ENCODE measurements around the gene CMBL. TPM values are rescaled to one million over a fixed set of nuclear protein-coding genes. Genes with fewer than 3 reads are reported as not detected.

Gene CMBL
- total RNA-seq, 1 experiment from 2014 or later, result 12.6 TPM

- peak overlapping the region; percentile 51 for H3K9ac ChIP-seq (ENCODE audit: extremely low read depth, insufficient read length, low read length)
- H4K5ac ChIP-seq (ENCODE audit: insufficient read length, low read depth, low read length), result no peak overlapping the region
- peak; percentile 30; the same call in 2 of the 3 replicates for TF ChIP-seq CTCF (conservative IDR thresholded peaks at IDR 0.05)
- peaks cover 10% of the 10 kb centered on the region for H3K23me2 ChIP-seq (ENCODE audit: insufficient read length, low read depth, low read length, poor library complexity, severe bottlenecking)
- no peaks in the 10 kb centered on the region for H3K79me2 ChIP-seq (ENCODE audit: insufficient read depth, low read length)
- H3K79me1 ChIP-seq (ENCODE audit: insufficient read depth, low read depth, low read length, poor library complexity, severe bottlenecking), result no peaks in the 10 kb centered on the region
- Mint-ChIP-seq H3K27ac (peak overlapping the region in 1 of 3 experiments; percentile 12; a peak in 1 of 7 replicates), H3K9me3 (no peaks in the 10 kb centered on the region), H3K4me1 (no peaks in the 10 kb centered on the region; a peak in 2 of 4 replicates), H3K4me3 (peak overlapping the region; percentile 77 to 90), H3K36me3 (ENCODE audit: insufficient read depth in 1 of 3, low read depth in 3 of 3) (no peaks in the 10 kb centered on the region; a peak in 1 of 7 replicates), H3K27me3 (ENCODE audit: low read depth) (peaks cover 74% of the 10 kb centered on the region)
- no peak overlapping the region for H3K18ac ChIP-seq (ENCODE audit: insufficient read length, low read depth, low read length)
- peaks cover 36% of the 10 kb centered on the region; the same call in 1 of the 2 replicates for H3K27me3 ChIP-seq (ENCODE audit: insufficient read depth, low read length)
- no peak overlapping the region for H3K23ac ChIP-seq (ENCODE audit: insufficient read length, low read depth, low read length)
- H3K4ac ChIP-seq (ENCODE audit: low read depth, low read length), result no peak overlapping the region
- no peak overlapping the region for H4K91ac ChIP-seq (ENCODE audit: insufficient read length, low read depth, low read length)
- no peak overlapping the region for H2AK5ac ChIP-seq (ENCODE audit: insufficient read length, low read length)
- no peak overlapping the region for H2BK15ac ChIP-seq (ENCODE audit: low read depth, low read length)
- H4K8ac ChIP-seq (replicated peaks; ENCODE audit: insufficient read length, low read depth, low read length), result no peak overlapping the region
- peak overlapping the region; percentile 73 for H3K4me2 ChIP-seq (ENCODE audit: insufficient read depth, insufficient read length, low read length)
- H3K9me3 ChIP-seq (ENCODE audit: control insufficient read depth, low read depth, low read length), result no peaks in the 10 kb centered on the region
- H2AFZ ChIP-seq (ENCODE audit: low read length), result no peak overlapping the region
- no peak overlapping the region for H2BK20ac ChIP-seq (ENCODE audit: low read depth, low read length, poor library complexity, severe bottlenecking)
- H2BK5ac ChIP-seq (ENCODE audit: insufficient read length, low read length), result no peak overlapping the region
- DNase-seq, result peak; percentile 57
- H4K20me1 ChIP-seq (ENCODE audit: control insufficient read depth, insufficient read depth, insufficient read length), result no peaks in the 10 kb centered on the region
- H2BK12ac ChIP-seq (ENCODE audit: insufficient read length, low read depth, low read length), result no peak overlapping the region
- no peaks in the 10 kb centered on the region; the same call in 1 of the 2 replicates for H3K4me1 ChIP-seq (ENCODE audit: insufficient read depth, low read length)
- H2BK120ac ChIP-seq (ENCODE audit: low read depth, low read length, poor library complexity, severe bottlenecking), result no peak overlapping the region
- no peak overlapping the region for H3T11ph ChIP-seq (ENCODE audit: low read length)
- H3K27ac ChIP-seq (ENCODE audit: insufficient read length, low read depth, low read length), result no peak overlapping the region
- no CpG with 5 or more reads among the region's 81 CpGs for WGBS (ENCODE audit: extremely low coverage, insufficient read length, low lambda C conversion rate)
- no peak overlapping the region for H3K14ac ChIP-seq (ENCODE audit: insufficient read depth, low read length)
- H3K56ac ChIP-seq (ENCODE audit: insufficient read length, low read depth, low read length), result no peak overlapping the region
Measured at GRCh38 chr5:10333154-10334006, 25.7 kb upstream of the CMBL start.
